Stimulated activated CD8-positive, alpha-beta memory T cell treated with anti-CD3 and anti-CD28 coated beads, Interleukin-7, amount 100 ng/mL, for 48 hours (primary cell): ENCODE data around the gene TNFSF13.
A peak's percentile ranks its signal among the peaks of the same experiment; 100 is the strongest.

Experiments used
- DNase-seq, 2 donors: peaks; one replicate each; pipeline ENCODE4 v3.0.0-alpha.2; 2020; ENCODE audit warnings: low read depth in 1 of 2; ENCODE audit errors: extremely low read depth in 1 of 2

The TNFSF13 gene

DNA sequence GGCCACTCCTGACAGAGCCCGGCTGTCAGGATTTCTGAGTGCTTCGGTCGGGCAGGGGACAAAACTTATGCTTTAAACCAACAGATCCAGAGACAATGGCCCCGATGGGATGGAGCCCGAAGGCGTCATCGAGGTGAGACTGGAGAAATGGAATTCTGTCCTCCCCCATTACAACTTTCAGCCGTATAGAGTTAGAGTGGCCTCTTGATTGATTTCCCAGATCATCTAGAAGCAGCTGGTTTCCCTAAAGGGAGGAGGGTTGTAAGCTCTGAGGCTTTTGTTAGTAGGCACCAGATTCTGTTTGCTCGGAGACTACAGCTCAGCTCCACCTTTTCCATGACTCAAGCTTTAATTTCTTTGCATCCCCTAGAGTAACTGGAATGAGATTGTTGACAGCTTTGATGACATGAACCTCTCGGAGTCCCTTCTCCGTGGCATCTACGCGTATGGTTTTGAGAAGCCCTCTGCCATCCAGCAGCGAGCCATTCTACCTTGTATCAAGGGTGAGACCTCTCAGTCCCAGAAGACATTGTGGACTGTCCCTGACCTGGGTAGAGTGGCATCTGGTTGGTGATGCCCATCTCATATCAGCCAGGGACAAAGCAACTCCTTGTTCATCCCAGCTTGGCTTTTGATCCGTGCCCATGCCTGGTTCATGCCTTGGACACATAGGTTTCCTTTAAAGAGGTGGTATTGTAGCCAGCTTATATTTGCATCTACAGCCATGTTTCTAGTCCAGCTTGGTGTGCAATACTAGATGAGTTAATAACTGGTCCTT lies 15.8 kb downstream of the TNFSF13 start:
- DNase-seq: no peak

DNA sequence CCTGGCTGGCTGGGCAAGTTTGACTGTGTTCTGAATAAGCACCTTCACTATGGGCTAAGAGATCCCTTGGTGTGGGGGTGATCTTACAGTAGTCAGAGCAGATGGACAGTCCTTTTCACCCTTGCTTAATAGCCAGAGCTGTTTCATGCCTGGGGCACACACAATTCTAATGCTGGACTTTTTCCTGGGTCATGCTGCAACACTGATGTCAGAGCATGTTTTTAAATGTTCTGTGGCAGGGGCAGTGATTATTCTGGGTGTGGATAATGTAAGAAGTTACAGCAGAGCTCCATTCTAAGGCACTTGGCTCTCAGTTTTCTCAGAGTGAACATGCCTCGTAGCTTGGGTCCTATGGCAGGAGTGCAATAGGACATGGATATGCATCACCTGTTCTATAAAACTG lies 16.9 kb downstream of the TNFSF13 start:
- no peak for DNase-seq

DNA sequence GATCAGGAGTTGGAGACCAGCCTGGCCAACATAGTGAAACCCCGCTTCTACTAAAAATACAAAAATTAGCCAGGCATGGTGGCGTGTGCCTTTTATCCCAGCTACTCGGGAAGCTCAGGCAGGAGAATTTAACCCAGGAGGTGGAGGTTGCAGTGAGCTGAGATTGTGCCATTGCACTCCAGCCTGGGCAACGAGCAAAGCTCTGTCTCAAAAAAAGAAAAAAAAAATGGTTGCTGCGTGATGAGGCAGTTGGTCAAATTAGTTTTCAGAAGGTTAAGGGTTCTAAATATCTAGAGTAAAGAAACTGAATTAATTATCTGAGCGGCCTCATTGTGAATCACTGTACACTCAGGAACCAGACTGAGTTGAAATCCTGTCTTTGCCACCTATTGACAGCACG lies 17.4 kb downstream of the TNFSF13 start:
- no peak for DNase-seq

DNA sequence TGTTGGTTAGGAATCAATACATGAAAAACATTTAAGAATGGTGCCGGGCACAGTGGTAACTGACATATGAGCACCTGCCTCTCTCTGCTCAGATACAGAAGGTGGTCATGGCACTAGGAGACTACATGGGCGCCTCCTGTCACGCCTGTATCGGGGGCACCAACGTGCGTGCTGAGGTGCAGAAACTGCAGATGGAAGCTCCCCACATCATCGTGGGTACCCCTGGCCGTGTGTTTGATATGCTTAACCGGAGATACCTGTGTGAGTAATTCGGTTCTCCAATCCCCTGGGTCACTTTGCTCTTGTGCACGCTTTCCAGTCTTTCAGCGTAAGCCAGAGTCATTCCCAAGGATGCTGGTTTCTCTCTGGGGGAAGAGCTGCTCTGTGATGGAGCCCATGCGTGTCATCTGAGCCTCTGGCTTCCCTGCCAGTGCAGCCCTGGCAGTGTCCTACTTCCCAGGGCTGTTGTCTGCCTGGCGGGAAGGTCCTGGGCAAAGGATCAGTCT lies 17.9 kb downstream of the TNFSF13 start:
- DNase-seq: no peak

DNA sequence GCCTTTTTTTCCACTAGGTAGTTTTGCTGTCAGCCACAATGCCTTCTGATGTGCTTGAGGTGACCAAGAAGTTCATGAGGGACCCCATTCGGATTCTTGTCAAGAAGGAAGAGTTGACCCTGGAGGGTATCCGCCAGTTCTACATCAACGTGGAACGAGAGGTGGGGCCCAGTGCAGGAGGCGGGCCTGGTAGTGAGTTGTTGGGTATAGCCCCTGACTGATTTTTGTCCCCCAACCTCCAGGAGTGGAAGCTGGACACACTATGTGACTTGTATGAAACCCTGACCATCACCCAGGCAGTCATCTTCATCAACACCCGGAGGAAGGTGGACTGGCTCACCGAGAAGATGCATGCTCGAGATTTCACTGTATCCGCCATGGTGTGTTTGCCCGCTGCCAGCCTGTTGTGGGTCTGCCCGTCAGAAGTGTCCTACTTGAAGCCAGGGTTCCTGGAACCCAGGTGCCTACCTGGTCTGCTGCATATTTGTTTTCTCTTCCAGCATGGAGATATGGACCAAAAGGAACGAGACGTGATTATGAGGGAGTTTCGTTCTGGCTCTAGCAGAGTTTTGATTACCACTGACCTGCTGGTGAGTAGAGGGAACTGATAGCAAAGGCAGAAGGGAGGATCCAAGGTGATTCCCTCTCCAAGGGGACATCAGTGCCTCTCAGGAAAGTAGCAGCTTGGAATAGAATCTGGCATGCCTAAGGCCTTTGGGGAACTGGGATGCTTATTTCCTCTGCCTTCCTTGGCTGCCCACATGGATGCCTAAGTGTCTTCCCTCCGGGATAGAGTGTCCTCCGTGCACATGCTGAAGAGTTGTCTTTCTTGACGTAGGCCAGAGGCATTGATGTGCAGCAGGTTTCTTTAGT lies 19.0 kb downstream of the TNFSF13 start:
- DNase-seq: no peak

DNA sequence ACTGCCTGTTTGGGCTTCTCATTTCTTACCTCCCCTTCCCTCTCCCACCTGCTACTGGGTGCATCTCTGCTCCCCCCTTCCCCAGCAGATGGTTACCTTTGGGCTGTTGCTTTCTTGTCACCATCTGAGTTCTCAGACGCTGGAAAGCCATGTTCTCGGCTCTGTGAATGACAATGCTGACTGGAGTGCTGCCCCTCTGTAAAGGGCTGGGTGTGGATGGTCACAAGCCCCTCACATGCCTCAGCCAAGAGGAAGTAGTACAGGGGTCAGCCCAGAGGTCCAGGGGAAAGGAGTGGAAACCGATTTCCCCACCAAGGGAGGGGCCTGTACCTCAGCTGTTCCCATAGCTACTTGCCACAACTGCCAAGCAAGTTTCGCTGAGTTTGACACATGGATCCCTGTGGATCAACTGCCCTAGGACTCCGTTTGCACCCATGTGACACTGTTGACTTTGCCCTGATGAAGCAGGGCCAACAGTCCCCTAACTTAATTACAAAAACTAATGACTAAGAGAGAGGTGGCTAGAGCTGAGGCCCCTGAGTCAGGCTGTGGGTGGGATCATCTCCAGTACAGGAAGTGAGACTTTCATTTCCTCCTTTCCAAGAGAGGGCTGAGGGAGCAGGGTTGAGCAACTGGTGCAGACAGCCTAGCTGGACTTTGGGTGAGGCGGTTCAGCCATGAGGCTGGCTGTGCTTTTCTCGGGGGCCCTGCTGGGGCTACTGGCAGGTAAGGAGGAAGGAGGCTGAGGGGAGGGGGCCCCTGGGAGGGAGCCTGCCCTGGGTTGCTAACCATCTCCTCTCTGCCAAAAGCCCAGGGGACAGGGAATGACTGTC lies 20.7 kb downstream of the TNFSF13 start, which contains the start of gene CD68:
Gene CD68 (plus strand): TSS at position 638 of the 833 bp plus-strand sequence. CDS start 40 bp downstream, at position 678.
- peak; percentile 57 to 80 for DNase-seq

DNA sequence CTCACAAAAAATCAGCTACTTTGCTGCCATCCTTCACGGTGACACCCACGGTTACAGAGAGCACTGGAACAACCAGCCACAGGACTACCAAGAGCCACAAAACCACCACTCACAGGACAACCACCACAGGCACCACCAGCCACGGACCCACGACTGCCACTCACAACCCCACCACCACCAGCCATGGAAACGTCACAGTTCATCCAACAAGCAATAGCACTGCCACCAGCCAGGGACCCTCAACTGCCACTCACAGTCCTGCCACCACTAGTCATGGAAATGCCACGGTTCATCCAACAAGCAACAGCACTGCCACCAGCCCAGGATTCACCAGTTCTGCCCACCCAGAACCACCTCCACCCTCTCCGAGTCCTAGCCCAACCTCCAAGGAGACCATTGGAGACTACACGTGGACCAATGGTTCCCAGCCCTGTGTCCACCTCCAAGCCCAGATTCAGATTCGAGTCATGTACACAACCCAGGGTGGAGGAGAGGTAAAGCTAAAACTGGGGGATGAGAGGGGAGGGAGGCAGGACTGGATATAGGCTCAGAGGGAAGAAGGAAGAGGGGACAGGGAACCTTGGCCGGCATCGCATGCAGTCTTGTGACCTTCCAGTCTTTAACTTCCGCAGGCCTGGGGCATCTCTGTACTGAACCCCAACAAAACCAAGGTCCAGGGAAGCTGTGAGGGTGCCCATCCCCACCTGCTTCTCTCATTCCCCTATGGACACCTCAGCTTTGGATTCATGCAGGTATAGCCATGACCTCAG lies 21.5 kb downstream of the TNFSF13 start:
- DNase-seq: peak in 1 of 2 donors; percentile 23

DNA sequence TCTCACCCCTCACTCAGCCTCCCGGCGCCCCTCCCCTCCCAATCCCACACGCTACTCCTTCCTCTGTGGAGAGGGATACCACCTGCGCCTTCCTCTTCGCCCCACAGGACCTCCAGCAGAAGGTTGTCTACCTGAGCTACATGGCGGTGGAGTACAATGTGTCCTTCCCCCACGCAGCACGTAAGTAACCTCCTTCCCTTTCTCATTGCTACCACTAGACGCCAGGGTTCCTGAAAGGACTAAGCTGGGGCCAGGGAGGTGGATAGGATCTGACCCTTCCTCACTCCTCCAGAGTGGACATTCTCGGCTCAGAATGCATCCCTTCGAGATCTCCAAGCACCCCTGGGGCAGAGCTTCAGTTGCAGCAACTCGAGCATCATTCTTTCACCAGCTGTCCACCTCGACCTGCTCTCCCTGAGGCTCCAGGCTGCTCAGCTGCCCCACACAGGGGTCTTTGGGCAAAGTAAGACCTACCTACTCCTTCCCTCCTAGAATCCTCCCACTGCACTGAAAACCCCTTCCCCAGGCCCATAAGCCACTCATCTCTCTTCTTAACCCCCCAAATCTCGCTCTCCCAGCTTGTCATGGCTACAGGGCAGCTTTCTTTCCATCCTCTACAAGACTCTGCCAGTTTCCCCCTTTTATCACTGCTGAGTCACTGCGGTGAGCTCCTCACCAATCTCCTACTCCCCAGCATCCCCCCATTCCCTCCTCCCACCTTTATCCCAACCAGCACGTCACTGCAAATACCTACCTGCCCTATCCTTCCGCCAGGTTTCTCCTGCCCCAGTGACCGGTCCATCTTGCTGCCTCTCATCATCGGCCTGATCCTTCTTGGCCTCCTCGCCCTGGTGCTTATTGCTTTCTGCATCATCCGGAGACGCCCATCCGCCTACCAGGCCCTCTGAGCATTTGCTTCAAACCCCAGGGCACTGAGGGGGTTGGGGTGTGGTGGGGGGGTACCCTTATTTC lies 22.3 kb downstream of the TNFSF13 start:
- DNase-seq: no peak

DNA sequence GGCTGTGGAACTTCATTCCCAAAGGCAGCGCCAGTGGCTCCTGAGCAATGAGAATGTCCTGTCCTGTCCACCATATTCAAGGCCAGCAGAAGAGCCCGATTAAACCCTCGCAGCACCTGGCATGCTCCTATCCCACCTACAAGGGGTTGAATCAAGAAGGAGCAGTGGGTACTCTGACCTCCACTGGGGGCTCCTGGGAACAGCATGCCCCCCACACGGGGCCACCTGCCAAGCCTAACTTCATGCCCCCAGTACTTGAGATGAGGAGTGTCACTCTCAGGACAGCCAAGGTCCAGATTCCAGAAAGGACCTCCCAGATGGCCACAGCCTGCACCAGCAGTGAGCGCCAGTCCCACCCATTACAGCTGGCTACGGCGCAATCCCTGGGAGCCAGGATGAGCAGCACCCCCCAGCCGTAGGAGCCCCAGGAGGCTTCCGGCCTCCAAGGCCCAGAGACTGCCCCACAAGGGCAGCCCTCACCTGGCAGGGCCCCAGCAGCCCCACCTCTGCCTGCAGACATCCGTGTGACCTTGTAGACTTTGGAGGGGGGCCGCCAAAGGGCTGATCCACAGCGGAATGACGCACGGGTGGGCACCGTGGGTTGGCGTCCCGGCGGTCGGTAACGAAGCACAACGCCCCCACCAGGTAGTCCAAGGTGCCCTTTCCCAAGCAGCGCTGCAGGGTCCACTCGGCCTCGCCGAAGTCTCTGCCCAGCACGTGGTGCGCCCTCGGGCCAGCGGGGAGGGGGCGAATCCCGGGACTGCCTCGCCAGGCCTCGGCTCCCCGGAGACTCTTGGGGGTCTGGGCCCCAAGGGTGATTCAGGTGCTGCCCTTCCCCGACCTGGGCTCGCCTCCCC lies 24.1 kb downstream of the TNFSF13 start:
- no peak for DNase-seq

DNA sequence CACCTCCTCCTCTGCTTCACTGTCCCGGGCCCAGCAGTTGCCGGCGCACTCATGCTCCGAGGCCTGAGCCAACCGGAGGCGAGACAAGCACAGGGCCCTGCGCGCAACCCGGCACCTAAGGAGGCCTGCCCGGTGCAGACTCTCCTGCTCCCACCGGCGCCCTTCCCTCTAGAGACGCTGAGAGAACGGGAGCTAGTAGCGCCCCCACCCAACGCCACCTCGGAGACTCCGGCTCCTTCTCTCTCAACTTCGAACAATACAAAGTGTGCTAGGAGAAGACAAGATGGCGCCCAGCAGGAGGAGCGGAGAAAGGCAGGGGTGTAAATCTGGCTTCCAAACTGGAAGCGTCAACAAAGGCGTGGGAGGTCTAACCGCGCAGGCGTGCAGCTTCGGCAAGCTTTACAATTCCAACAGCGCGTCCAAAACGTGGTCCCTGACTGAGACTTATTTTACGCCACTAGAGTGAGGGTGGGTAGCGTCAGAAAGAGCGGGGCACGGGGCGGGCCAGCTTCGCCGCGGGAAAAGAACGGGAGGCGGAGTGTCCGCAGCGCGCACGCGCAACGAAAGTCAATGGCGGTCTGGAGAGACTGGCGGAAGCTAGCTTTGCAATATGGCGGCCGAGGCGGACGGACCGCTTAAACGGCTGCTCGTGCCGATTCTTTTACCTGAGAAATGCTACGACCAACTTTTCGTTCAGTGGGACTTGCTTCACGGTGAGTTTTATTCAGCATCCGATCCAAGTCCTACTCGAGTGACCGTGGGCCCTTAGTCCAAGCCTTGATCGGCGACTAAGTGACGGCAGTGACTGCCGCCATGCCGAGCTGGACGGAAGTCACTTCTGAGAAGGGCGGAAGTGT lies 24.9 kb downstream of the TNFSF13 start, which contains the start of gene MPDU1:
Gene MPDU1 (plus strand): TSS at position 600 of the 857 bp plus-strand sequence. CDS start 11 bp downstream, at position 611.
- peak; percentile 91 for DNase-seq

DNA sequence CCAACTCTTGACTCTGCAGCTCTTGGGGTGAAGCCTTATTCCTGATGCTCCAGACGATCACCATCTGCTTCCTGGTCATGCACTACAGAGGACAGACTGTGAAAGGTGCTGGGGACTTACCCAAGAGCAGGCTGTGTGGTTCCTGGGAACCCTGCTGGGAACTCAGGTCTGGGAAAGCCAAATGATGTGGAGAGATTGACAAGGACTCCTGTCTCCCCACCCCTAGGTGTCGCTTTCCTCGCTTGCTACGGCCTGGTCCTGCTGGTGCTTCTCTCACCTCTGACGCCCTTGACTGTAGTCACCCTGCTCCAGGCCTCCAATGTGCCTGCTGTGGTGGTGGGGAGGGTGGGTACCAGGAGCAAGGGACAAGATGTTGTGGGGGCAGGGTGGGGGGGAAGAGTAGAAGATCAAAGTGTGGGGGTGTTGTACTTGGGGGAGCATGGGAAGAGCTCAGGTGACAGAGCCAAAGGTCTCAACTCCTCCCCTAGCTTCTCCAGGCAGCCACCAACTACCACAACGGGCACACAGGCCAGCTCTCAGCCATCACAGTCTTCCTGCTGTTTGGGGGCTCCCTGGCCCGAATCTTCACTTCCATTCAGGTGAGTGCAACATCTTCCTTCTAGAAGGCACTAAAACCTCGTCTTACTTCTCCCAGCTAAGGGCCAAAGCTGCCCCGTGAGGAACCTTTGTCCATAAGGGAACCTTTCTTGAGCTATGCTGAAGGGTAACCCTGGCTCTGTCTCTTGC lies 28.3 kb downstream of the TNFSF13 start:
- no peak for DNase-seq

DNA sequence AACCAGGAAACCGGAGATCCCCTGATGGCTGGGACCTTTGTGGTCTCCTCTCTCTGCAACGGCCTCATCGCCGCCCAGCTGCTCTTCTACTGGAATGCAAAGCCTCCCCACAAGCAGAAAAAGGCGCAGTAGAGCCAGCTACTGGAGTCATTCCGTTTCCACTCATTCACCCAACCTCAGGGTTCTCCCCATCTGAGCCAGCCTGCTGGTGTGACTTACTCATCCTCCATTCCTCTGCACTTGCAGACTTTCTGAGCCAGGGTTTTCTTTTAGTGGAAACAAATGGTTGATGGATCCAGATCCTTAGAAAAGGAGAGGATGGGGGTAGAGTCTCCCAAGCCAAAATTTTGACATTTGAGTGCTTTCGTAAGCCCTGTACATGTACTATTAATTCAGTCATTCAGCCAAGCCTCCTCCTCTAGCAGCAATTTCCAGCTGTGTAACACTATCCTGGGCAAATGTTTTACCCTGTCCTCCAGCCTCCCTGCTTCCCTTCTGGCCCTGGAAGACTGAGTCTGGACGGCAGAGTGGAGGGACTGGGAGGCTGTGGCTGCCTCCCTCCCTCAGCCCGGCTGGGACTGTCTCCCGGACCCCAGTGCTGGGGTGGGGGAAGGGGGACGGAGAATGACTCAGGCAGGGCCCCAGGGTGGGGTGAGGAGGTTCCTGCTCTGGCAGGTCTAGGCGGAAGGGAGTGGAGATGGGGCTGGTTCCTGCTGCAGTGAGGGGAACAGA lies 29.0 kb downstream of the TNFSF13 start:
- DNase-seq: no peak

DNA sequence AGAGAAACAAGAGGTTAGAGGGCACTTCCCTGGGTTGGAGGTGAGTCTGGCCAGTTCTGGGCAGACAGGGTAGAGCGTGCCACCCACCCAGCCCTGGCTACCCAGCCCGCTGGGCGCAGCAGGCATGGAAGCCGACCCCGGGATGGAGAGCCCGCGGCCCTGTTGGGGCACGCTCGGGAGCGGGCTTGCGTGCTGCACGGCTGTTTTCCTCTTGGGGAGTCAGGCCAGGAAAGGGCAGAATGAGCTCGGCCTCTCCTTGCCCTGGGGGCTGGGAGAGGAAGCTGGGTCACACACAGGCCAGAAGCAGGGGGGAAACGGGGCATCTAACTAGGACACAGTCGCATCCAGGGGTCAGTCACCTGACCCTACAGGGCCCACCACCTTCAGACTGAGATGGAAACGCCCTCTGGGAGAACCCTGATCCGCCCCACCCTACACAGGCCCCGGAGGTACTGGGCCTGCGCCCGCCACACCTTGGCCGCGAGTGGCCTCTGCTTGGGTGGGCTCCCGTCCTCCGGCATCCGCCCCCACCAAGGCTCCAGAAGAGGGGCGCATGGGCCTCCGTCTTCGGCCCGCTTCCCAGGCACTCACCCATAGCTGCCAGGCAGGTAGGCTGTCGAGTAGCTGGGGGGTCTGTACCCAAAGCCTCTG lies 30.1 kb downstream of the TNFSF13 start:
- DNase-seq: no peak

DNA sequence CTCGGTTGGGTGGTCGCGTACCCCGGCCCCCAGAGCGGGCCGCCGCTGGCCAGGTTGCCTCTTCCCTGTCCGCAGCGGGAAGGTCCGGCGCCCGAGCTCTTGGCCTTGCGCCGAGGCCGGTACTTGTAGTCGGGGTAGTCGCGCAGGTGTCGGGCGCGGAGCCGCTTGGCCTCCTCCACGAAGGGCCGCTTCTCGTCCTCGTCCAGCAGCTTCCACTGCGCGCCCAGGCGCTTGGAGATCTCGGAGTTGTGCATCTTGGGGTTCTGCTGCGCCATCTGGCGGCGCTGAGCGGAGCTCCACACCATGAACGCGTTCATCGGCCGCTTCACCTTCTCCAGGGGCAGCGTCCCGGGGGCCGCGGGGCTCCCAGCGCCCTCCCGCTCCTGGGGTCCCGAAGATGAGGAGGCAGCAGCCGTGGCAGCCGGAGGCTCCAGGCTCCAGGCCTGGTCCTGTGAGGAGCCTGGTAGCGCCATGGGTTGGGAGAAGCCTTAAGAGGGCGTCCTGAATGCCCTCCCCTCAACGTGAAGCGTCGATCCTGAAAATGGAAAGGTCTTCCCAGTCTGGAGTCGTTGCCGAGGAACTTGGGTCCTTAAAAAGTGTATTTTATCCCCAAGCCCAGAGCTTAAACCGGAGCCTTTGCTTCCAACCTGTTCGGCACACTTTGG lies 30.8 kb downstream of the TNFSF13 start:
- DNase-seq: no peak
